HepG2 (cell line): ENCODE results near the gene MMP25. TPM values are rescaled to one million over a fixed set of nuclear protein-coding genes. Genes with fewer than 3 reads are reported as not detected.

Experiments
- ATF3 ChIP-seq: sonication (generic); formaldehyde crosslinking; IDR thresholded peaks from 2 replicates; pipeline ENCODE4 v1.4.0; 2020; ENCODE audit warnings: missing genetic modification reagents
- DNMT3B ChIP-seq: conservative IDR thresholded peaks from 2 replicates; pipeline ENCODE4 v1.6.1; 2016; ENCODE audit warnings: missing biosample characterization, control low read depth
- FLYWCH1 ChIP-seq: sonication (generic); formaldehyde crosslinking; IDR thresholded peaks from 2 replicates; pipeline ENCODE4 v1.8.1; 2023; ENCODE audit warnings: mild to moderate bottlenecking, missing genetic modification reagents
- HOXA7 ChIP-seq: sonication (generic); formaldehyde crosslinking; IDR thresholded peaks from 2 replicates; pipeline ENCODE4 v1.8.1; 2022; ENCODE audit warnings: mild to moderate bottlenecking, missing genetic modification reagents, moderate library complexity
- KLF15 ChIP-seq: sonication (generic); formaldehyde crosslinking; IDR thresholded peaks from 2 replicates; pipeline ENCODE4 v1.8.1; 2023; ENCODE audit warnings: borderline replicate concordance, mild to moderate bottlenecking, inconsistent platforms, missing genetic modification reagents, mixed read lengths
- ONECUT2 ChIP-seq: sonication (generic); formaldehyde crosslinking; IDR thresholded peaks from 2 replicates; pipeline ENCODE4 v1.4.0; 2020; ENCODE audit warnings: missing genetic modification reagents
- PATZ1 ChIP-seq: sonication (generic); formaldehyde crosslinking; IDR thresholded peaks from 2 replicates; pipeline ENCODE4 v1.4.0; 2020; ENCODE audit warnings: missing genetic modification reagents
- PBX3 ChIP-seq: sonication (generic); formaldehyde crosslinking; IDR thresholded peaks from 2 replicates; pipeline ENCODE4 v1.8.1; 2023; ENCODE audit warnings: missing genetic modification reagents, inconsistent platforms, borderline replicate concordance
- SMC3 ChIP-seq: IDR thresholded peaks from 2 replicates; pipeline ENCODE4 v1.6.1; 2011; ENCODE audit warnings: low read length, improper control_type of control experiment
- ZNF24 ChIP-seq: fragments of 450-650 bp; IDR thresholded peaks from 2 replicates; pipeline ENCODE4 v1.6.1; 2017; ENCODE audit warnings: antibody characterized with exemption, mild to moderate bottlenecking
- ZNF432 ChIP-seq: sonication (generic); formaldehyde crosslinking; IDR thresholded peaks from 2 replicates; pipeline ENCODE4 v1.5.0; 2020; ENCODE audit warnings: missing genetic modification reagents, mild to moderate bottlenecking, borderline replicate concordance
- ZNF768 ChIP-seq: sonication (generic); formaldehyde crosslinking; IDR thresholded peaks from 2 replicates; pipeline ENCODE4 v1.4.0; 2020; ENCODE audit warnings: missing genetic modification reagents
- ZNF770 ChIP-seq: sonication (generic); formaldehyde crosslinking; IDR thresholded peaks from 2 replicates; pipeline ENCODE4 v1.5.0; 2020; ENCODE audit warnings: mild to moderate bottlenecking, missing genetic modification reagents
- polyA plus RNA-seq, 8 experiments: library from polyadenylated mRNA; depleted of rRNA in 3 of 8; stranded (reverse) in 7 of 8; unstranded in 1 of 8; fragments of >200 nt; fragmentation: Illumina TruSeq in 4 of 8; extraction: Trizol in 4 of 8; gene quantifications; 2 replicates each; pipeline versions ENCODE4 v1.2.1 to v1.2.3, GENCODE V29; 2011 to 2016; ENCODE audit warnings: low read depth in 4 of 8, missing spikeins in 1 of 8, mixed read lengths in 1 of 8; ENCODE audit not compliant: insufficient read depth in 1 of 8
- total RNA-seq, 5 experiments: library from RNA; depleted of rRNA; stranded (reverse); fragments of >200 nt; fragmentation: Illumina TruSeq; extraction: Trizol; gene quantifications; 2 replicates each; pipeline ENCODE4 v1.2.3, GENCODE V29; 2016; ENCODE audit warnings: low read depth in 1 of 5
- TF ChIP-seq, protein P1 (sequence below): IDR thresholded peaks from 2 replicates; pipeline ENCODE4 v1.6.1; 2012; ENCODE audit warnings: low read length, improper control_type of control experiment
- TF ChIP-seq, protein P2 (sequence below): sonication (generic); formaldehyde crosslinking; IDR thresholded peaks from 2 replicates; pipeline ENCODE4 v1.5.0; 2020; ENCODE audit warnings: missing genetic modification reagents
- TF ChIP-seq, protein P3 (sequence below): fragments of 450-650 bp; IDR thresholded peaks from 2 replicates; pipeline ENCODE4 v1.6.1; 2017; ENCODE audit warnings: mild to moderate bottlenecking

The MMP25 gene
- total and polyA plus RNA-seq, 2 of the 13 experiments (the other 11 are each of a cell fraction or from before 2014, with no cell fraction given), result 0.04 to 0.08 TPM

GRCh38 chr16:3003582-3004270 lies 42.6 kb upstream of the MMP25 start (continued):
- TF ChIP-seq ZNF768 (CRISPR knock-in tag) (no peak), PATZ1 (CRISPR knock-in tag) (peak; percentile 50; the same call in 1 of the 2 replicates), ONECUT2 (CRISPR knock-in tag) (no peak), ZNF432 (CRISPR knock-in tag) (no peak), ZNF24 (no peak), ATF3 (CRISPR knock-in tag) (no peak; the same call in 1 of the 2 replicates), HOXA7 (CRISPR knock-in tag) (no peak), PBX3 (no peak), SMC3 (peak; percentile 3; the same call in 1 of the 2 replicates), DNMT3B (CRISPR knock-in tag) (no peak), KLF15 (no peak; the same call in 1 of the 2 replicates), FLYWCH1 (CRISPR knock-in tag) (no peak), ZNF770 (peak; percentile 34; the same call in 1 of the 2 replicates)
- TF ChIP-seq, protein P1, sequence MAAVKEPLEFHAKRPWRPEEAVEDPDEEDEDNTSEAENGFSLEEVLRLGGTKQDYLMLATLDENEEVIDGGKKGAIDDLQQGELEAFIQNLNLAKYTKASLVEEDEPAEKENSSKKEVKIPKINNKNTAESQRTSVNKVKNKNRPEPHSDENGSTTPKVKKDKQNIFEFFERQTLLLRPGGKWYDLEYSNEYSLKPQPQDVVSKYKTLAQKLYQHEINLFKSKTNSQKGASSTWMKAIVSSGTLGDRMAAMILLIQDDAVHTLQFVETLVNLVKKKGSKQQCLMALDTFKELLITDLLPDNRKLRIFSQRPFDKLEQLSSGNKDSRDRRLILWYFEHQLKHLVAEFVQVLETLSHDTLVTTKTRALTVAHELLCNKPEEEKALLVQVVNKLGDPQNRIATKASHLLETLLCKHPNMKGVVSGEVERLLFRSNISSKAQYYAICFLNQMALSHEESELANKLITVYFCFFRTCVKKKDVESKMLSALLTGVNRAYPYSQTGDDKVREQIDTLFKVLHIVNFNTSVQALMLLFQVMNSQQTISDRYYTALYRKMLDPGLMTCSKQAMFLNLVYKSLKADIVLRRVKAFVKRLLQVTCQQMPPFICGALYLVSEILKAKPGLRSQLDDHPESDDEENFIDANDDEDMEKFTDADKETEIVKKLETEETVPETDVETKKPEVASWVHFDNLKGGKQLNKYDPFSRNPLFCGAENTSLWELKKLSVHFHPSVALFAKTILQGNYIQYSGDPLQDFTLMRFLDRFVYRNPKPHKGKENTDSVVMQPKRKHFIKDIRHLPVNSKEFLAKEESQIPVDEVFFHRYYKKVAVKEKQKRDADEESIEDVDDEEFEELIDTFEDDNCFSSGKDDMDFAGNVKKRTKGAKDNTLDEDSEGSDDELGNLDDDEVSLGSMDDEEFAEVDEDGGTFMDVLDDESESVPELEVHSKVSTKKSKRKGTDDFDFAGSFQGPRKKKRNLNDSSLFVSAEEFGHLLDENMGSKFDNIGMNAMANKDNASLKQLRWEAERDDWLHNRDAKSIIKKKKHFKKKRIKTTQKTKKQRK, result no peak
- TF ChIP-seq, protein P2, sequence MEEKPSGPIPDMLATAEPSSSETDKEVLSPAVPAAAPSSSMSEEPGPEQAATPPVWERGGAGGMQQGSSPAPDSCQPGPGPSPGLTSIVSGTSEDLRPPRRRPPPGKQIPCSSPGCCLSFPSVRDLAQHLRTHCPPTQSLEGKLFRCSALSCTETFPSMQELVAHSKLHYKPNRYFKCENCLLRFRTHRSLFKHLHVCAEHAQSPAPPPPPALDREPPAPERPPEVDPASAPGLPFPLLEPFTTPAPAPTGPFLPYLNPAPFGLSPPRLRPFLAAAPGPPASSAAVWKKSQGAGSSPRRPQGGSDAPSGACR (CRISPR knock-in tag), result no peak
- TF ChIP-seq, protein P3, sequence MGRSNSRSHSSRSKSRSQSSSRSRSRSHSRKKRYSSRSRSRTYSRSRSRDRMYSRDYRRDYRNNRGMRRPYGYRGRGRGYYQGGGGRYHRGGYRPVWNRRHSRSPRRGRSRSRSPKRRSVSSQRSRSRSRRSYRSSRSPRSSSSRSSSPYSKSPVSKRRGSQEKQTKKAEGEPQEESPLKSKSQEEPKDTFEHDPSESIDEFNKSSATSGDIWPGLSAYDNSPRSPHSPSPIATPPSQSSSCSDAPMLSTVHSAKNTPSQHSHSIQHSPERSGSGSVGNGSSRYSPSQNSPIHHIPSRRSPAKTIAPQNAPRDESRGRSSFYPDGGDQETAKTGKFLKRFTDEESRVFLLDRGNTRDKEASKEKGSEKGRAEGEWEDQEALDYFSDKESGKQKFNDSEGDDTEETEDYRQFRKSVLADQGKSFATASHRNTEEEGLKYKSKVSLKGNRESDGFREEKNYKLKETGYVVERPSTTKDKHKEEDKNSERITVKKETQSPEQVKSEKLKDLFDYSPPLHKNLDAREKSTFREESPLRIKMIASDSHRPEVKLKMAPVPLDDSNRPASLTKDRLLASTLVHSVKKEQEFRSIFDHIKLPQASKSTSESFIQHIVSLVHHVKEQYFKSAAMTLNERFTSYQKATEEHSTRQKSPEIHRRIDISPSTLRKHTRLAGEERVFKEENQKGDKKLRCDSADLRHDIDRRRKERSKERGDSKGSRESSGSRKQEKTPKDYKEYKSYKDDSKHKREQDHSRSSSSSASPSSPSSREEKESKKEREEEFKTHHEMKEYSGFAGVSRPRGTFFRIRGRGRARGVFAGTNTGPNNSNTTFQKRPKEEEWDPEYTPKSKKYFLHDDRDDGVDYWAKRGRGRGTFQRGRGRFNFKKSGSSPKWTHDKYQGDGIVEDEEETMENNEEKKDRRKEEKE, result no peak
